Keratinocyte (primary cell): ENCODE data around the gene NR2C1. TPM values are rescaled to one million over a fixed set of nuclear protein-coding genes. Genes with fewer than 3 reads are reported as not detected.

ENCODE experiments used
- DNase-seq: peaks from one replicate; pipeline ENCODE4 v3.0.0-alpha.2; 2011; ENCODE audit warnings: low read depth, missing footprints, low spot score
- FAIRE-seq: peaks from 2 replicates; lab custom pipeline; 2011; peaks lifted over from hg19 to GRCh38; lab: Jason Lieb, UNC
- H2AFZ ChIP-seq: 2 replicates; pipeline ENCODE4 v1.6.0; 2012; ENCODE audit warnings: low read length, control low read depth, inconsistent platforms; ENCODE audit not compliant: control insufficient read depth
- H3K27ac ChIP-seq: 2 replicates; pipeline ENCODE4 v1.5.1; 2011; ENCODE audit warnings: low read length; ENCODE audit not compliant: control insufficient read depth, insufficient read depth
- H3K27me3 ChIP-seq: 3 replicates; pipeline ENCODE4 v1.6.0; 2011; ENCODE audit warnings: low read length; ENCODE audit not compliant: control insufficient read depth, insufficient read depth; ENCODE audit errors: extremely low read depth
- H3K36me3 ChIP-seq, 2 experiments: 2 replicates in 1 of 2; 3 replicates in 1 of 2; pipeline ENCODE4 v1.5.1; 2011; ENCODE audit warnings: low read length in 2 of 2, mild to moderate bottlenecking in 1 of 2; ENCODE audit not compliant: control insufficient read depth in 2 of 2, insufficient read depth in 2 of 2; ENCODE audit errors: extremely low read depth in 1 of 2
- H3K4me1 ChIP-seq: 3 replicates; pipeline ENCODE4 v1.5.1; 2011; ENCODE audit warnings: low read length; ENCODE audit not compliant: control insufficient read depth, insufficient read depth; ENCODE audit errors: extremely low read depth
- H3K4me2 ChIP-seq: 3 replicates; pipeline ENCODE4 v1.6.0; 2011; ENCODE audit warnings: low read depth, low read length; ENCODE audit not compliant: control insufficient read depth, insufficient read depth; ENCODE audit errors: extremely low read depth
- H3K4me3 ChIP-seq, 3 experiments: fragments of 200-600 bp in 1 of 3; sonication (generic) in 1 of 3; 2 replicates in 2 of 3; 3 replicates in 1 of 3; pipeline ENCODE4 v1.5.1; 2011 to 2016; ENCODE audit warnings: low read length in 3 of 3, mild to moderate bottlenecking in 3 of 3, control low read depth in 2 of 3, inconsistent platforms in 1 of 3, low read depth in 1 of 3, mixed read lengths in 1 of 3, mixed run types in 1 of 3, moderate library complexity in 1 of 3; ENCODE audit not compliant: control insufficient read depth in 2 of 3, insufficient read depth in 2 of 3; ENCODE audit errors: extremely low read depth in 1 of 3
- H3K79me2 ChIP-seq: 2 replicates; pipeline ENCODE4 v1.6.0; 2012; ENCODE audit warnings: low read length; ENCODE audit not compliant: control insufficient read depth, insufficient read depth
- H3K9ac ChIP-seq: 3 replicates; pipeline ENCODE4 v1.6.0; 2011; ENCODE audit warnings: low read length; ENCODE audit not compliant: control insufficient read depth, insufficient read depth; ENCODE audit errors: extremely low read depth
- H3K9me1 ChIP-seq: 3 replicates; pipeline ENCODE4 v1.6.0; 2011; ENCODE audit warnings: low read length; ENCODE audit not compliant: control insufficient read depth, insufficient read depth; ENCODE audit errors: extremely low read depth
- H3K9me3 ChIP-seq: 2 replicates; pipeline ENCODE4 v1.5.1; 2012; ENCODE audit warnings: low read depth, low read length; ENCODE audit not compliant: control insufficient read depth
- H4K20me1 ChIP-seq: 3 replicates; pipeline ENCODE4 v1.6.0; 2011; ENCODE audit warnings: low read length; ENCODE audit not compliant: control insufficient read depth, insufficient read depth; ENCODE audit errors: extremely low read depth
- EZH2 ChIP-seq: IDR thresholded peaks from one replicate; pipeline ENCODE4 v1.6.1; 2012; ENCODE audit warnings: inconsistent platforms, mild to moderate bottlenecking, low read length, moderate library complexity
- dilution Hi-C: fragments of 300-500 bp; cut with MboI; formaldehyde crosslinking; loops from one replicate; pipeline ENCODE4 v1.7.0; 2020; ENCODE audit warnings: low sequenced_read_pairs; ENCODE audit not compliant: extremely low pct_ligation_motif_present
- polyA plus RNA-seq, 5 experiments: library from polyadenylated mRNA; depleted of rRNA in 3 of 5; stranded (reverse) in 3 of 5; stranded (forward) in 1 of 5; unstranded in 1 of 5; fragments of >200 nt; gene quantifications; 1 replicate in 1 of 5; 2 replicates in 3 of 5; 3 replicates in 1 of 5; pipeline versions ENCODE4 v1.2.1 to v1.2.3, GENCODE V29; 2011 to 2012; ENCODE audit warnings: missing spikeins in 2 of 5, low read depth in 1 of 5, low replicate concordance in 1 of 5
- TF ChIP-seq, protein P1 (sequence below), 3 experiments: IDR thresholded peaks in 1 of 3; conservative IDR thresholded peaks in 1 of 3; optimal IDR thresholded peaks in 1 of 3; 2 replicates in 2 of 3; 3 replicates in 1 of 3; pipeline versions ENCODE3 to v1.5.1; 2011; ENCODE audit warnings: low read length in 3 of 3, mild to moderate bottlenecking in 3 of 3, moderate library complexity in 2 of 3, control low read depth in 1 of 3, inconsistent platforms in 1 of 3; ENCODE audit not compliant: insufficient read depth in 2 of 3; ENCODE audit errors: extremely low read depth in 1 of 3

NR2C1 gene
- polyA plus RNA-seq, 1 donor (not counting 4 experiments of a cell fraction or from before 2014, with no cell fraction given) = 32.0 TPM

DNA sequence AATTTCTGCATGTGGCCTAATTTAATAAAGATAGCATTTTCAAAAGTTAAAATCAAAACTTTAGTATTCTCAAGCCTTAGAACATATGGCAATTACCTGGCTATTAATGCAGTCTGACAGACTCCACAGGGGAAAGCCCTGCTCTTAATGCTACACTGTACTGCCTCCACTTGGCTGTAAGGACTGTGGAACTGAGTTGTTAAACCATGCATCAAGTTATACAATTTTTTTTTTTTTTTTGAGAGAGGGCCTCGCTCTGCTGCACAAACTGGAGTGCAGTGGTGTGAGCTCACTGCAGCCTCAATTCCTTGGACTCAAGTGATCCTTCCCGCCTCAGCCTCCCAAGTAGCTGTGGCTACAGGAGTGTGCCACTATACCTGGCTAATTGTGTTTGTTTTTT, 50.9 kb downstream of the NR2C1 start:
- no peaks in the 10 kb centered on the region for H3K27me3 ChIP-seq
- H3K4me2 ChIP-seq = no peak overlapping the region
- H2AFZ ChIP-seq = no peak overlapping the region
- H3K27ac ChIP-seq = no peak overlapping the region
- TF ChIP-seq, protein P1, sequence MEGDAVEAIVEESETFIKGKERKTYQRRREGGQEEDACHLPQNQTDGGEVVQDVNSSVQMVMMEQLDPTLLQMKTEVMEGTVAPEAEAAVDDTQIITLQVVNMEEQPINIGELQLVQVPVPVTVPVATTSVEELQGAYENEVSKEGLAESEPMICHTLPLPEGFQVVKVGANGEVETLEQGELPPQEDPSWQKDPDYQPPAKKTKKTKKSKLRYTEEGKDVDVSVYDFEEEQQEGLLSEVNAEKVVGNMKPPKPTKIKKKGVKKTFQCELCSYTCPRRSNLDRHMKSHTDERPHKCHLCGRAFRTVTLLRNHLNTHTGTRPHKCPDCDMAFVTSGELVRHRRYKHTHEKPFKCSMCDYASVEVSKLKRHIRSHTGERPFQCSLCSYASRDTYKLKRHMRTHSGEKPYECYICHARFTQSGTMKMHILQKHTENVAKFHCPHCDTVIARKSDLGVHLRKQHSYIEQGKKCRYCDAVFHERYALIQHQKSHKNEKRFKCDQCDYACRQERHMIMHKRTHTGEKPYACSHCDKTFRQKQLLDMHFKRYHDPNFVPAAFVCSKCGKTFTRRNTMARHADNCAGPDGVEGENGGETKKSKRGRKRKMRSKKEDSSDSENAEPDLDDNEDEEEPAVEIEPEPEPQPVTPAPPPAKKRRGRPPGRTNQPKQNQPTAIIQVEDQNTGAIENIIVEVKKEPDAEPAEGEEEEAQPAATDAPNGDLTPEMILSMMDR (optimal IDR thresholded peaks at IDR 0.05 in 1 of 3, IDR thresholded peaks at IDR 0.05 in 1 of 3, conservative IDR thresholded peaks at IDR 0.05 in 1 of 3; ENCODE audit: extremely low read depth in 1 of 3, insufficient read depth in 2 of 3, low read length in 3 of 3) = no peak
- TF ChIP-seq EZH2 = no peak
- no peak overlapping the region for H3K9ac ChIP-seq
- no peak for DNase-seq
- H3K4me3 ChIP-seq = no peak overlapping the region
- H3K4me1 ChIP-seq = no peaks in the 10 kb centered on the region
- H4K20me1 ChIP-seq = no peaks in the 10 kb centered on the region
- dilution Hi-C loops = no loop called here
- no peaks in the 10 kb centered on the region for H3K36me3 ChIP-seq
- no peaks in the 10 kb centered on the region for H3K9me1 ChIP-seq
- H3K79me2 ChIP-seq = no peaks in the 10 kb centered on the region
- no peak for FAIRE-seq
- H3K9me3 ChIP-seq = no peaks in the 10 kb centered on the region

DNA sequence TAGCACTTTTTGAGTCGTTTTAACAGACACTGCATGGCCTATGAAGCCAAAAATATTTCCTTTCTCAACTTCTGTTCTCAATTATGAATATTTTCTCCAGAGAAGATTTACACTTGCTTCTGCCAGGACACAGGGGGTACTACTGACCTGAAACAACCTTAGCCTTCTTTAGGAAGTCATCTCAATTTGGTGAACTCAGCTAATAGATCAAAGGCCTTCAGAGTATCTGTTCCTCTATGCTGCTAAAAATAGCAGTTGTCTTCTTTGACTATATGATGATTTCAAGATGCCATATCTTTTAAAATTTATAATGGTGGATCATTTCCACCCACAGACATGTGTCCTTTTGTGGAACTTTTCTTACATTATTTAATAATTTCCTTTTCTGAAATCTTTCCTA, 55.9 kb downstream of the NR2C1 start:
- H2AFZ ChIP-seq = no peak overlapping the region
- no peaks in the 10 kb centered on the region for H3K9me3 ChIP-seq
- H3K27ac ChIP-seq = no peak overlapping the region
- H3K36me3 ChIP-seq = no peaks in the 10 kb centered on the region
- H3K79me2 ChIP-seq = no peaks in the 10 kb centered on the region
- no peak for DNase-seq
- no peaks in the 10 kb centered on the region for H3K9me1 ChIP-seq
- dilution Hi-C loops = no loop called here
- no peak overlapping the region for H3K9ac ChIP-seq
- no peak overlapping the region for H3K4me2 ChIP-seq
- H3K27me3 ChIP-seq = no peaks in the 10 kb centered on the region
- H4K20me1 ChIP-seq = no peaks in the 10 kb centered on the region
- H3K4me1 ChIP-seq = no peaks in the 10 kb centered on the region
- no peak for FAIRE-seq
- no peak overlapping the region for H3K4me3 ChIP-seq
- TF ChIP-seq, protein P1 (optimal IDR thresholded peaks at IDR 0.05 in 1 of 3, IDR thresholded peaks at IDR 0.05 in 1 of 3, conservative IDR thresholded peaks at IDR 0.05 in 1 of 3; ENCODE audit: extremely low read depth in 1 of 3, insufficient read depth in 2 of 3, low read length in 3 of 3) = no peak
